Activated CD4-positive, alpha-beta T cell treated with anti-CD3 and anti-CD28 coated beads, Interleukin-2, amount 50 U/mL, for 1 hour (primary cell): ENCODE measurements around the gene KRTAP5-5.
"Not testable (repeated sequence)": the region's sequence is repeated elsewhere in the genome, so short reads cannot be mapped to it uniquely, and the experiment has no call there.

Experiments used
- DNase-seq: peaks from one replicate; pipeline ENCODE4 v3.0.0-alpha.2; 2020

KRTAP5-5 gene

GRCh38 chr11:1607901-1608300, 21.7 kb upstream of the KRTAP5-5 start:
- not testable (repeated sequence) for DNase-seq

DNA sequence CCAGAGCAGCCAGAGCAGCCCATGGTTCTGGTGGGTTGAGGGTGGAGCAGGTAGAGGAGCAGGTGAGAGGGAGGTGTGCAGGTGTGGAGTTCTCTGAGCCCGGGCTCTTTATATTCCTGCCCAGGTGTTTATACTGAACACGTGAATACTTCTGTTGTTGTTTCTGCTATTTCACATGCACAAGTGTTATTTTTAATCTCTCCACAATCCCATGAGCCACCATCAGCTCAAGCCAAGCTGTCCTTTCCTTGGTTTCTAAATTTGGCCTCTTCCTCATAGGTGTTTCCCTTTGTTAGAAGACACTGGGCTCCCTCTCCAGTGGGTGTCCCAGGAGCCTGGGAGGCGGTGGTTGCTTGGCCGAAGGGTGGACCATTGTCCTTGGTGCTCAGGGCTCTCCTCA, 21.2 kb upstream of the KRTAP5-5 start, which contains the start of gene KRTAP5-3:
TSS of gene KRTAP5-3 (minus strand) at position 101 of the 400 bp plus-strand sequence. CDS start at position 23, 78 bp downstream.
- DNase-seq = no peak

GRCh38 chr11:1618231-1618630, 11.3 kb upstream of the KRTAP5-5 start:
- no peak for DNase-seq

DNA sequence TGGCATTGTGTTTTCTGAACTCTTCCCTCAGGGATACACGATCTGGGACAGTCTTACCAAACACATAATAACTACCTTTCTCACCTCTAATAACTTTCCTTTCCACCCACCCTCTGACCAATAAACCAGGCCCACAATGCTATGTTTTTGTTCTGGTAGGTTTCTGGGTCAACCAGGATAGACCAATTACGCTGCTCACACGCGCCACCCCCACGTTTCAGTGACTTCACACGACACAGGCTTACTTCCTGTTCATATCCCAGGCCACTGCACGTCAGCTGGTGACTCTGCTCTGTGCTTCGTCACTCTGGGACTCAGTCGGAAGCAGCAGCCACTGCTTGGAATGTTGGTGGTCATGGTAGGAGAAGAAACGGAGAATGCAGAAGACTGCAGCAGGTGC, 10.1 kb upstream of the KRTAP5-5 start:
- no peak for DNase-seq

DNA sequence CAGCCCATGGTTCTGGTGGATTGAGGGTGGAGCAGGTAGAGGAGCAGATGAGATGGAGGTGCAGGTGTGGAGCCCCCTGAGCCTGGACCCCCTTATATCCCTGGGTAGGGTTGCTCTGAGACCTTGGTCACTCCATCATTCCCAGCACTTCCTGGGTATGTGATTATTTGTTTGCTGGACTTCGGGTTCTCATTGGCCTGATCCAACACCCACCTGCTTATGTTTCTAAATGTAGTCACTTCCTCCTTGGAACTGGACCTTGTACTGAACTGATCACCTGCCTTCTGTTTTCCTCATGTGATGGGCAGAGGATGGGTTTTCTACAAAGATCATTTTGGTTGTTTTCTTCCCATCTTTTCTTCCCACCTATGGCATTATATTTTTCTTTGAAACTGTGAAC, 7.5 kb upstream of the KRTAP5-5 start, which contains the start of gene KRTAP5-4:
TSS of gene KRTAP5-4 (minus strand) at position 53 of the 400 bp plus-strand sequence. CDS start at position 8, 45 bp downstream.
- DNase-seq = no peak

DNA sequence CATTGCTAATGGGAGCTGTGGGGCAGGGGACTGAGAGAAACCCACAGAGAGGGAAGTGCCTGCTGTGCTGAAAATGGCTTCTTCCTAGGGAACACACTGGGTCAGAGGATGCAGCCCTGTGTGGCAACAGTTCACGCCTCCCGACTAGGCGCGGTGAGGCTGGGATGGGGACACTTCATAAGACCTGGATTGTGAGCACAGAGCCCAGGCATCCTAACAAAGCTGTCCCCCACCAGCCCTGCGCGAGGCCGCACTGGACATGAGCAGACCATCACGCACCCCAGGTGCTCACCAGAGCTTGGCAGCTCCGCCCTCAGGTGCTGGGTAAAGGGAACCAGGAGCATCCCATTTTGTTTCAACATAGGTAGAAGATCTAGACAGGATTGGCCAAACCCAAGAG, 5.9 kb upstream of the KRTAP5-5 start:
- DNase-seq = no peak

GRCh38 chr11:1624621-1625020, 5.0 kb upstream of the KRTAP5-5 start:
- no peak for DNase-seq

- DNase-seq = no peak
These were observed 4.0 kb upstream of the KRTAP5-5 start for GRCh38 chr11:1625541-1625940.

DNA sequence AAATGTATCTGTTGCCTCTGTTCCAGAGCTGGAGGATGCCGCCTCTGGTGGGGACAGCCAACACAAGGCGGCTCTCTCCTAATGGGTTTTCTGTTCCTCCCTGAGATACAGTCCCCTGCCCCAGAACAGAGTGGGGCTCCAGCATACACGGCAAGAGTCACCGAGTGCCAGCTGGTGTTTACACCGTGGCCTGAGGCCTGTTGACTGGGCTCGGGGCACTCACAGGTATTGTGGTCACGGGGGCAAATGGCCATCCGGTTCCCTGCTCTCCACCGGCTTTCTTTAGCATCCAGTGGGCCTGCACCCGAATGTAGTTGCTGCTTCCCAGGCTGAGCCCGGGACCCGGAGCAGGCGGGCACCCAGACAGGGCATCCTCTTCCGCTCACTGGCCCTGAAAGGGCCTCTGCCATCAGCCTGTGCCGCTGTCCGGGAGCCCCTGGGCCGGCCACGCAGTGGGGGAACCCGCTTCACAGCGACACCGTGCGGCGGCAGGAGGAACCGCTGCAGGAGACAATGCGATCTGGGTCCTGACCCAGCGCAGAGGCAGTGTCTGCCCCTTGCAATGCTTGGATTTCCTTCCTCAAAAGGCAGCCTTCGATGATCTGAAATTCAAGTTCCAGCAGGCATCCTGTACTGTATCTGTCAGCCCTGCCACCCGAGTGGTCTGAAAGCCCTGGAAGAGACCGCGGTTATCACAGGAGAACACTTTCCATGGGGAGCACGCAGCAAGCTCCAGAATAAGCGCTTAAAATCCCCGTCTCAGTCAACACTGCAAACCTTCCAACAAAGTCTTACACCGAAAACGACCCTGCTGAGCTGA, 859 bp upstream of the KRTAP5-5 start:
- DNase-seq = peak; percentile 62

- DNase-seq = no peak
These were observed 696 bp downstream of the KRTAP5-5 start for GRCh38 chr11:1630271-1630670.

DNA sequence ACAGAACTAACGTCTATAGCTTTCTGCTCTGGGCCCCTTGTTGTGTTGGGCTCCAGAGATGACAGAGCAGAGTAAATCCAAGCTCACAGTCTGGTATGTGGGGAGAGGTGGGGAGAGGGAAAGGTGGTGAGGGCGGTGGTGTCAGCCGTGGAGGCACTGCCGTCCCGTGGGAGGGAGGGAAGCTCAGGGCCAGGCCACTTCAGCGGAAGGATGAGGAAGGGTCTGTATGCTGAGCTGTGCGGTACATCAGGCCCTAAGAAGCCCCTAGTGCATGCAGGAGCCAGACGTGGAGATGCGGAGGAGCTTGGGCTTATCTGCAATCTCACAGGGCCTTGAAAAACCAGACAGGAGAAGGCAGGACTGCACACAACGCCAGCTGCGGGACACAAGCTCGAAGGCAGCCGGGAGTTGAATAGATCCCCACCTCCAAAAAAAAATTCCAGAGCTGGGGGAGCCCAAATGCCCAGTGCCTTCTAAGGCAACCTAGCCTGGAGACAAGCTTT, 1.5 kb downstream of the KRTAP5-5 start:
- no peak for DNase-seq

- no peak for DNase-seq
These were observed 2.6 kb downstream of the KRTAP5-5 start for GRCh38 chr11:1632053-1632714.

DNA sequence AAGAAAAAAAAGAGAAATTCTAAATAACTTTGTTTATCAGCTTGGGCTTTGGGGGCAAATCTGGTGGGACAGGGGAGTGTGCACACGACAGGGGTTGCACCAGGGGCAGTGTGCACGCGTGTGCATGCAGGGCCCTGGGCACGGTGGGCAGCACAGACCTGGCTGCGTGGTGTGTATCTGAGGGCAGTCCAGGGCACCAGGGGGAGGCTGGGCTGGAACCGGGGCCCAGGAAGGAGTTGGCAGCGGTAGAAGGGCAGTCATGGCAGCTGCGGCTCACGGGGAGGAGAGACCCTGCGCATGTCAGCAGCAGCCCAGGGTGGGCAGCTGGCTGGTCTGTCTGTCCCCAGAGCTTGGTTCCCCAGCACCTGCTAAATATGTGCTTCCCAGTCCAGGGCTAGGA, 4.3 kb downstream of the KRTAP5-5 start:
- no peak for DNase-seq

- no peak for DNase-seq
These were observed 6.8 kb downstream of the KRTAP5-5 start for GRCh38 chr11:1636291-1636950.

DNA sequence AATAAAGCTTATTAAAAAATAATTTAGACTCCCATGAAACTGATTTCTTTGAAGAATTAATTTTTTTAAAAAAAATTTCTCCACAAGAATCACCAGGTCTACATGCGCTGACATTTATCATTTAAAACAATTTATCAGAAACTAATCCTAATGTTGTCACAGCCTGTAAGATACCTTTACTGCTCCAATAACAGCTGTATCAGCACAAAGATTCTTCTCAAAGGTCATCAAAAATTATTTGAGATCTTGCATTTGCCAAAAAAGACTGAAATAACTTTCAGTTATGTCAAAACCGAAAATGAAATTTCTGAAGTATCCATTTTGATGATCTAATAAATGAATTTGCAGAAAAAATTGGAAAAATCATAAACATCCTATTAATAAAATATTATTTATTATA, 8.1 kb downstream of the KRTAP5-5 start:
- DNase-seq = no peak

GRCh38 chr11:1638344-1638743, 8.8 kb downstream of the KRTAP5-5 start:
- no peak for DNase-seq

- DNase-seq = no peak
These were observed 9.6 kb downstream of the KRTAP5-5 start for GRCh38 chr11:1639102-1639620.

DNA sequence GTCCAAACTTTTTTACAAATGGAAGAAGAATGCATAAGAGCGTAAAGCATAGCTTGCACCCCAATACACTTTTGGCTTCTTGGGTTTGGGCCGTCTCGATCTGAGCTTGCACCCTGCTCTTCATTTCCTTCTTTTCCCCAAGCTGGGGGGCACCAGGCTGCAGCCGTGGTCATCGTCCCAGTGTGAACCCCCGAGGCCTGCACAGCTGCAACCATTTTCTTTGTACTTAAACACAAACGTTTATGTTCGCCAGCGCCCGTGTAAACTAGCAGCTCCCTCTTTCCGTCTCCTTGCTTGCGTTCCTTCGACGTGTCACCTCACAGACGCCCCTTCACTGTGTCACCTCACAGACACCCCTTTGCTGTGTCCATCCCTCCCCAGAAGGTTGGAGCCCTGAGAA, 10.1 kb downstream of the KRTAP5-5 start:
- DNase-seq = no peak

DNA sequence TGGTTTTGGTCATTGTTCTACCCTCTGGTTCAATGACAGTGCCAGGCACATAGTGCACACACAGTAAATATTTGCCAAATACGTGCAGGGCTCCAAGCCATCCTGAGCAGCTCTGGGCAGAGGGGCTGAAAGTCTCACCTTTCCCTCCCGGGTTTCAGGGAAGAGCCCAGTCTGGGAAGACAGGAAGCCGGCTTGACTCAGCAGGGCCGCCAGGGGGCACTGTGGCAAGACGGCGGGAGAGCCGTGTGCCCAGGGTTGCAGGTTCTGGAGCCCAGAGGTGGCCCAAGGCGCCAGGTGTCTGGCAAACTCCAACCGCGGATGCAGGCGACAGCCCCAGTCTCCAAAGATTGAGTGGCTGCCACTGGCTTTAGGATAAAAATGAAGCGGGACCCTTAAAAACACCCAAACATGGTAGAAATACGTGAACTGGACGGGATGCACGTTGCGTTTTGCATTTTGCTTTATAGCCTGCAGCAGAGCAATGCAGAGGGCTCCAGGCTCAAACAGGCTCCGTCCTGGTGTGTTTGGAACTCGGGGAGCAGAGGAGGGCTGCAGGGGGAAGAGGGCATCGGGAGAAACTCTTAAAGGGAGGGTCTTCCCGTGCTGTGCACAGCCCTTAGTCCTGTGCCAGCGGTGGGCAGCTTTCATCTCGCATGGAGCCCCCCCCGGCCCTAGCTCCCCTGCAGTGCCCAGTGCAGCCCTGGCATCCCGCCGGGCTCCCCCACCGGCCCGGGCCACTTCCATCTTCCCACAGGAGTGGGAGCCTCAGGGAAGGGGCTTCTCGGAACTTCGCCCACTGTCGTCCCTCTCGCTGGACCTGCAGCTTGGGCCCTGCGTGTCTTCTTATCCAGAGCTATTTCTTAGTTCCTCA, 10.7 kb downstream of the KRTAP5-5 start:
- peak; percentile 31 for DNase-seq

DNA sequence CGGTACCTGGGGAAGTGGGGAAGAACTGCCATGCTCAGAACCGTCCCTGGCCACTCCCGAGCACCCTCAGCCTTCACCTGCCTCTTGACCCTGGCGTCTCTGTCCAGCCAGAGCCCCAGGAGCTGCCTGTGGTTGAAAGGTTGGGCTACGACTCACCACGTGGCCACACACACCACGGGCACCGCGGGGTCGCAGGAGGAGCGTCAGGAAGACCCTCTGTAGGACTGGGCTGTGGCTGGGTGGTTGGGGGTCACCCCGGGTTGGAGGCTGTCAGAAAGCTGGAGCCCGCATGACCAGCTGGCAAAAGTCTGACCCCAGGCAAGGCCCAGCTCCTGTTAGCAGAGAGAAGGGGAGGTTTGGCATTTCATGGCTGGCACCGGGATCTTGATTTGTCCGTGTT, 11.5 kb downstream of the KRTAP5-5 start:
- no peak for DNase-seq

GRCh38 chr11:1642288-1643145, 12.9 kb downstream of the KRTAP5-5 start:
- DNase-seq = no peak
